Vagina (tissue), 2 donors: ENCODE data around the gene SLCO2A1.

Experiments used
- CTCF ChIP-seq, 3 experiments: fragments of 450-650 bp in 2 of 3; fragments of 200-600 bp in 1 of 3; sonication (generic) in 1 of 3; IDR thresholded peaks; one replicate each; pipeline ENCODE4 v1.5.1; 2017 to 2019; ENCODE audit warnings: antibody characterized with exemption in 3 of 3, mild to moderate bottlenecking in 2 of 3, moderate library complexity in 2 of 3
- POLR2A ChIP-seq, 2 donors: fragments of 450-650 bp; IDR thresholded peaks; one replicate each; pipeline ENCODE4 v1.6.1; 2017; ENCODE audit warnings: antibody characterized with exemption in 2 of 2, mild to moderate bottlenecking in 2 of 2, moderate library complexity in 2 of 2
- POLR2AphosphoS5 ChIP-seq, 2 donors: sonication (generic); formaldehyde crosslinking; IDR thresholded peaks; one replicate each; pipeline ENCODE4 v1.9.0; 2017; ENCODE audit warnings: antibody characterized with exemption in 2 of 2, mild to moderate bottlenecking in 2 of 2, low read depth in 1 of 2; ENCODE audit not compliant: insufficient read depth in 1 of 2

GRCh38 chr3:133928903-133929607 lies 100.7 kb downstream of the SLCO2A1 start:
- TF ChIP-seq CTCF (IDR thresholded peaks at IDR 0.05) (no peak), POLR2AphosphoS5 (IDR thresholded peaks at IDR 0.05; ENCODE audit: insufficient read depth in 1 of 2, low read depth in 1 of 2) (no peak), POLR2A (IDR thresholded peaks at IDR 0.05) (no peak)
